ENCODE measurements around the gene GINS3. TPM values are rescaled to one million over a fixed set of nuclear protein-coding genes. Genes with fewer than 3 reads are reported as not detected.

Gene GINS3
- total RNA-seq, 1 donor from 2014 or later: 1.6 TPM

Small RNA genes lying within 50 kb of the gene (small RNA-seq; reads per million reads assigned to genes)
- gene RNU6-1110P: not detected
- not detected for gene RNU6-269P

Other genes starting within 250 kb of the GINS3 start
- 17.9 TPM for gene CSNK2A2, start 194.4 kb upstream of the GINS3 start, total RNA-seq
- 0.41 TPM for gene PRSS54, start 97.4 kb upstream of the GINS3 start, total RNA-seq
- gene NDRG4, start 107.7 kb downstream of the GINS3 start, total RNA-seq: 230 TPM
- 15.9 TPM for gene SETD6, start 123.0 kb downstream of the GINS3 start, total RNA-seq
- gene CNOT1, start 237.4 kb downstream of the GINS3 start, total RNA-seq: 87.6 TPM